HG03097 (cell line): ENCODE data around the gene EMC9.

ENCODE experiments used
- ATAC-seq: cut with Tn5 transposase; IDR thresholded peaks from one replicate; pipeline ENCODE4 v1.9.1; 2021; ENCODE audit not compliant: unreplicated experiment, low FRiP score

Gene EMC9

GRCh38 chr14:24177891-24178290 lies 36.5 kb upstream of the EMC9 start:
- ATAC-seq, result no peak

DNA sequence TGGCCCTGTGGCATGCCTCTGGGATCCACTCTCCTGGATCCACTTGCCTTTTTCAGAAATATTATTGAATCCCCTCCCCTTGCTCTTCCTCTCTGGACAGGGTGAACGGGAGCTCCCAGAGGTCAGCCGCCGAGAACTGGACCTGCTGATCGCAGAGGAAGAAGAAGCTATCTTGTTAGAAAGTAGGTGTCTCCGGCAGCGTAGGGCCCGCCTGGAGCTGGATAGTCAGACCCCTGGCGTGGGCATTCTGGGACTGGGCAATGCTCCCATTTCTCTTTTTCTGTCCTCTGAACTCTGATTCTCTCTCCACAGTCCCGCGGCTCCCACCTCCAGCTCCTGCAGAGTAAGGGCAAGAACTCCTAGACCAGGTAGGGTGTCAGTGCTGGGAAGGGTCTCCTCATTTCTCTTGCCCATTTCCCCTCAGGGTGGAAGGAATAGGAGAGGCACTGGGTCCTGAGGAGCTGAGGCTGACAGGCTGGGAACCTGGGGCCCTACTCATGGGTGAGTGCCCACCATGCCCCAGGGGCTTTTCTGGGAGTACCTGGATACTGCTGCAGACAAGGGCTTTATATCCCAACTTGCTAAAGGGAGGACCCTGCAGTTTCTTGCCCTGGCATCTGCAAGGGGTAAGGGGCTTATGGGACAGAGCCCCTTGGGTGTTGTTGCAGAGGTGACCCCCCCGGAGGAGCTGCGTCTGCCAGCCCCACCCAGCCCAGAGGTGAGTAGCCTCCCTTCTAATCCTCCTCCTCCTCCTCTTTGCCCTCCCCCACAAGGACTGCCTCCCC lies 35.8 kb upstream of the EMC9 start:
- ATAC-seq, result no peak

- ATAC-seq, result no peak
Observed at GRCh38 chr14:24176599-24176998, 35.2 kb upstream of the EMC9 start.

- no peak for ATAC-seq
Observed at GRCh38 chr14:24172871-24173281, 31.5 kb upstream of the EMC9 start.

DNA sequence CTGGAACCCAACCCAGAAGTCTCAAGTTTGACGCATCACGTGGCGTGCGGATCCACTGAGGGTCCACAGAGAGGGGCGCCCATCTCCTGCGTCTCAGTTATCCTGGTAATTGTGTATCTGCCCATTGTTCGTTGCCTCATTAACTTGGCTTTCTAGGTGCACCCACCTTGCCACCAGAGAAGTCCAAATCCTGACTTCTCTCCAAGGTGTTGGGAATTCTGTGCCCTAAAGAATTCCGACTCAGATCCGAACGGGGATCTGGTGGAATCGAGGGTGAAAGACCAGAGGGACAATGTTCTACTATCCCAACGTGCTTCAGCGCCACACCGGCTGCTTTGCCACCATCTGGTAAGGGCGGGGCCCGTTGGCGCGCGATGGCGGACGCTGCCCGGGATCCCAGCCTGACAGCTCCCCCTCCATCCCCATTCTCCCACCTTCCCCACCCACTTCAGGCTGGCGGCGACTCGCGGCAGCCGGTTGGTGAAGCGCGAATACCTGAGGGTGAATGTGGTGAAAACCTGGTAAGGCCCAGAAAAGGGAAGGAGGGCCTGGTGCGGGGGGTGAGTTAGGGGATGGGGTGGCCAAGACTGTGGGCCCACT lies 31.0 kb upstream of the EMC9 start:
- ATAC-seq, result no peak

DNA sequence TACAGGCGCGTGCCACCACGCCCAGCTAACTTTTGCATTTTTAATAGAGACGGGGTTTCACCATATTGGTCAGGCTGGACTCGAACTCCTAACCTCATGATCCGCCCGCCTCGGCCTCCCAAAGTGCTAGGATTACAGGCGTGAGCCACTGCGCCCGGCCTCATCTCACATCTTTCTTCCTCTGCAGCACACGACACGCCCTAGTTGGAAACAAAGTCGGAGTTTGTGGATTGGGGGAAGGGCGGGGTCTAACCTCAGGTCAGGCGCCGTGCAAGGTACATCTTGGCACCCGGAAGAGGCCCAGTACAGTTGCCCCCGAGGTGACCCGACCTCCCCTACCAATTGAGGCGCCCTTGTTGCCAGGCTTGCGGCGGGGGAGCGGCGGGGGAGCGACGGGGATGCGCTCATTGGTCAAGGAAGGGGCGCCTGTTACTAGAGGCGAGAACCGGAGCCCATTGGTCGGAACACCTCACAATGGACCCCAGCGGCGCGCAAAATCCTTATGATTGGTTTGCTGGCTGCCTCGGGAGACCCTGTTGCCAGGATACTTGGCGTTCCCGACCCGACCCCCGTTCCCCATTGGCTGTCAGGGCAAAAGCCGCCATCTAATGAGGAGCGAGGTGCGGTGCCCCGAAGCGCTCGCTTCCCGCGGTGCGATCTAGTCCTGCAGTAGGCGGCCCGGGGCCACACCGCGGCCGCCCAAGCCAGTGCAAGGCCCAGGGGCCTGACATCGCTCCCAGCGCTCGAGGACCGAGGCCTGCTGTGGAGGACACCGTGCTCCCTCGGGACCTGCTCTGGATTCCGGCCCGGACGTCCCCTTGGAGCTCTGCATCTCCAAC lies 30.2 kb upstream of the EMC9 start, which contains the start of gene REC8:
Gene REC8 (plus strand): TSS at position 659 of the 839 bp plus-strand sequence. CDS start 473 bp downstream, outside the sequence.
- ATAC-seq, result peak; percentile 72

- ATAC-seq, result no peak
Observed at GRCh38 chr14:24167469-24168114, 26.2 kb upstream of the EMC9 start.

GRCh38 chr14:24165785-24166184 lies 24.4 kb upstream of the EMC9 start:
- no peak for ATAC-seq

DNA sequence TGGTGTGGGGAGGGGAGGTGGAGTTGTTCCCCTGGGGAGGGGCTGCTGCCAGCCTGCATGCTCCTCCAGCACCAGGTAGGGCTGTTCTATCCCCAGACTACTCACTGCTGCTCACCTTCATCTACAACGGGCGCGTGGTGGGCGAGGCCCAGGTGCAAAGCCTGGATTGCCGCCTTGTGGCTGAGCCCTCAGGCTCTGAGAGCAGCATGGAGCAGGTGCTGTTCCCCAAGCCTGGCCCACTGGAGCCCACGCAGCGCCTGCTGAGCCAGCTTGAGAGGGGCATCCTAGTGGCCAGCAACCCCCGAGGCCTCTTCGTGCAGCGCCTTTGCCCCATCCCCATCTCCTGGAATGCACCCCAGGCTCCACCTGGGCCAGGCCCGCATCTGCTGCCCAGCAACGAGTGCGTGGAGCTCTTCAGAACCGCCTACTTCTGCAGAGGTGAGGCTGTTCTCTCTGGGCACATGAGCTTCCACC lies 23.2 kb upstream of the EMC9 start:
- no peak for ATAC-seq

DNA sequence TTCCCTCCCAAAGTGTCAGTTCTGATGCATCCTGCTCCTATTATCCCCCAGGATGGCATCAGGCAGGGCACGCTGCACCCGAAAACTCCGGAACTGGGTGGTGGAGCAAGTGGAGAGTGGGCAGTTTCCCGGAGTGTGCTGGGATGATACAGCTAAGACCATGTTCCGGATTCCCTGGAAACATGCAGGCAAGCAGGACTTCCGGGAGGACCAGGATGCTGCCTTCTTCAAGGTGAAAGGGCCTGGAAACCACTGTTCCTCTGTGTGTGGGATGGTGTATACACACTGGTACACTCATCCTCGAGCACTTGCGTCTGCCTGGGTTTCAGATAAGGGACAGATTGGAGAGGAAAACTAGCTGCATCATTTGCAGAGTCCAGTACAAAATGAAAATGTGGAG lies 20.7 kb upstream of the EMC9 start:
- no peak for ATAC-seq

- ATAC-seq, result peak; percentile 70
Observed at GRCh38 chr14:24160850-24161804, 19.7 kb upstream of the EMC9 start, which contains the start of gene IRF9. TSS of gene IRF9 (plus strand) at chr14:24161265. CDS start at chr14:24162145, 880 bp downstream.

GRCh38 chr14:24160499-24160849 lies 19.1 kb upstream of the EMC9 start:
- peak; percentile 19 for ATAC-seq

GRCh38 chr14:24159777-24160498 lies 18.5 kb upstream of the EMC9 start:
- ATAC-seq, result peak; percentile 1

DNA sequence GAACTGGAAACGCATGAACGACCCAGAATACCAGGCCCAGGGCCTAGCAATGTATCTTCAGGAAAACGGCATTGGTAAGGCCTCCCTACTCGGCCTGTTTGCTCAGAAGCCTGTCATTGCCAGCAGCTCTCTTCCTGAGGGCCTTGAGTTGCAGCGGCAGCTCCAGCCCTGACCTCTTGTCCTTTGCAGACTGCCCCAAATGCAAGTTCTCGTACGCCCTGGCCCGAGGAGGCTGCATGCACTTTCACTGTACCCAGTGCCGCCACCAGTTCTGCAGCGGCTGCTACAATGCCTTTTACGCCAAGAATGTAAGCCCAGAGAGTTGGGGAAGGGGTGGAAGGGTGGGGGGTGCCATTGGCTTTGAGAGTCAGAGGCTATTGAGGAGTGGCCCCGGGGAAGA lies 15.9 kb upstream of the EMC9 start:
- no peak for ATAC-seq

DNA sequence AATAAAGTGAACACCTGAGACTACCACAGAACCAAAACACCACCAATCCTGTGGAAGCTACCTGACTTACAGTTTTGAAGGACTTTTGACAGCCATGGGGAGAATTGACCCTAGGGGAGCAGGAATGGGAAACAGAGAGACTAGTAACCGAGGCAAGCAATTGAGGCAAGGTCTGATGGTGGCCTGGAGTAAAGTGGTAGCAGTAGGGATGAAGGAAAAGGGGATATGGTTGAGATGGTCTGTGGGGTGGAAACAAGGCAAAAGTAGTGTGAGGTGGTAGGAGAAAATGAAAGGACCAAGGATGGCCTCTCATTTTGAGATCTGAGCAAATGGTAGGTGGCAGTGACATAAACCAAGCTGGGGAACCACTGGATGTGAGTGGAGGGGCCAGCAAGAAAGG lies 15.4 kb upstream of the EMC9 start:
- no peak for ATAC-seq

DNA sequence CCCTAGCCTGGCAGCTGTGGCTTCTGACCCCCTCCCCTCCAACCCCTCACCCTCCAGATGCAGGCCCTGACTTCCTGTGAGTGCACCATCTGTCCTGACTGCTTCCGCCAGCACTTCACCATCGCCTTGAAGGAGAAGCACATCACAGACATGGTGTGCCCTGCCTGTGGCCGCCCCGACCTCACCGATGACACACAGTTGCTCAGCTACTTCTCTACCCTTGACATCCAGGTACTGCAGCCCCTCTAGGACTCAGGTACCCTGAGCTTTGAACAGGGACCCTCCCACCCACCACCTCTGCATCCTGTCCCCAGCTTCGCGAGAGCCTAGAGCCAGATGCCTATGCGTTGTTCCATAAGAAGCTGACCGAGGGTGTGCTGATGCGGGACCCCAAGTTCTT lies 13.7 kb upstream of the EMC9 start:
- ATAC-seq, result no peak

DNA sequence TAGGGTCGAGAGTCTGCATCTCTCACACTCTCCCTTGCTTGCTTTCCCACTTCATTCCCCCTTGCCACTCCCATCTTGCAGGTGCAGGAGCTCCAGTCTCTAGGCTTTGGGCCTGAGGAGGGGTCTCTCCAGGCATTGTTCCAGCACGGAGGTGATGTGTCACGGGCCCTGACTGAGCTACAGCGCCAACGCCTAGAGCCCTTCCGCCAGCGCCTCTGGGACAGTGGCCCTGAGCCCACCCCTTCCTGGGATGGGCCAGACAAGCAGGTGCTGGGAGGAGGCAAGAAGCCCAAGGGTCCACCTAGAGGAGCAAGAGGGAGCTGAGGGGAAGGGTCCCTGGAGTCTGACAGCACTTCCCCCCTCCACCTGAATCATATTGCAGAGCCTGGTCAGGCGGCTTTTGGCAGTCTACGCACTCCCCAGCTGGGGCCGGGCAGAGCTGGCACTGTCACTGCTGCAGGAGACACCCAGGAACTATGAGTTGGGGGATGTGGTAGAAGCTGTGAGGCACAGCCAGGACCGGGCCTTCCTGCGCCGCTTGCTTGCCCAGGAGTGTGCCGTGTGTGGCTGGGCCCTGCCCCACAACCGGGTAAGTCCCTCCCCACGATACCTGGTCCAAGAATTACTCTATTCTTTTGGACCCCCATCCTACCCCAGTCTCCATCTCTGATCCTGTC lies 10.2 kb upstream of the EMC9 start:
- no peak for ATAC-seq

GRCh38 chr14:24150993-24151392 lies 9.6 kb upstream of the EMC9 start:
- no peak for ATAC-seq
